ENCODE results near the gene NBDY. TPM values are rescaled to one million over a fixed set of nuclear protein-coding genes. Genes with fewer than 3 reads are reported as not detected.

The NBDY gene
- total RNA-seq, 2 experiments from 2014 or later, result 25.0 to 28.3 TPM

GRCh38 chrX:56761167-56761566, 32.1 kb downstream of the NBDY start:
- TF ChIP-seq, protein P1, sequence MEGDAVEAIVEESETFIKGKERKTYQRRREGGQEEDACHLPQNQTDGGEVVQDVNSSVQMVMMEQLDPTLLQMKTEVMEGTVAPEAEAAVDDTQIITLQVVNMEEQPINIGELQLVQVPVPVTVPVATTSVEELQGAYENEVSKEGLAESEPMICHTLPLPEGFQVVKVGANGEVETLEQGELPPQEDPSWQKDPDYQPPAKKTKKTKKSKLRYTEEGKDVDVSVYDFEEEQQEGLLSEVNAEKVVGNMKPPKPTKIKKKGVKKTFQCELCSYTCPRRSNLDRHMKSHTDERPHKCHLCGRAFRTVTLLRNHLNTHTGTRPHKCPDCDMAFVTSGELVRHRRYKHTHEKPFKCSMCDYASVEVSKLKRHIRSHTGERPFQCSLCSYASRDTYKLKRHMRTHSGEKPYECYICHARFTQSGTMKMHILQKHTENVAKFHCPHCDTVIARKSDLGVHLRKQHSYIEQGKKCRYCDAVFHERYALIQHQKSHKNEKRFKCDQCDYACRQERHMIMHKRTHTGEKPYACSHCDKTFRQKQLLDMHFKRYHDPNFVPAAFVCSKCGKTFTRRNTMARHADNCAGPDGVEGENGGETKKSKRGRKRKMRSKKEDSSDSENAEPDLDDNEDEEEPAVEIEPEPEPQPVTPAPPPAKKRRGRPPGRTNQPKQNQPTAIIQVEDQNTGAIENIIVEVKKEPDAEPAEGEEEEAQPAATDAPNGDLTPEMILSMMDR (IDR thresholded peaks at IDR 0.05), result no peak
- intact Hi-C loops (cut with DNase I, micrococcal nuclease), result no loop called here
- Mint-ChIP-seq H3K36me3 (ENCODE audit: low read depth) (peaks cover 5% of the 10 kb centered on the region), H3K27me3 (no peaks in the 10 kb centered on the region), H3K4me1 (ENCODE audit: low read depth) (peaks cover 69% of the 10 kb centered on the region), H3K4me3 (no peak overlapping the region), H3K9me3 (no peaks in the 10 kb centered on the region), H3K27ac (peak overlapping the region; percentile 90)
- Histone ChIP-seq H3K27ac (ENCODE audit: low read depth in 1 of 2, low read length in 2 of 2) (no peak overlapping the region), H3K4me3 (ENCODE audit: low read length) (no peak overlapping the region), H3K4me1 (ENCODE audit: insufficient read depth, low read length) (peaks cover 77% of the 10 kb centered on the region), H3K36me3 (ENCODE audit: insufficient read depth, low read length) (peaks cover 6% of the 10 kb centered on the region), H3K27me3 (ENCODE audit: control insufficient read depth in 1 of 2, insufficient read depth in 2 of 2, low read length in 2 of 2) (no peaks in the 10 kb centered on the region), H3K9me3 (ENCODE audit: control insufficient read depth in 1 of 2, insufficient read depth in 1 of 2, low read length in 2 of 2) (no peaks in the 10 kb centered on the region)
- ChIA-PET POLR2A (no interaction called here), CTCF (no interaction called here)
- DNase-seq (no peak), ATAC-seq (ENCODE audit: poor library complexity) (no peak)

- H3K36me3 ChIP-seq (ENCODE audit: insufficient read depth, low read length), result peaks cover 13% of the 10 kb centered on the region
- no peaks in the 10 kb centered on the region for H3K27me3 Mint-ChIP-seq
- H3K4me3 Mint-ChIP-seq, result peak overlapping the region; percentile 73
- no peaks in the 10 kb centered on the region for H3K9me3 Mint-ChIP-seq
- ATAC-seq (ENCODE audit: poor library complexity) (no peak), DNase-seq (peak in 3 of 14 experiments; percentile 43 to 48 (median 47))
- TF ChIP-seq, protein P1 (IDR thresholded peaks at IDR 0.05), result no peak
- peak overlapping the region; percentile 90 for H3K27ac Mint-ChIP-seq
- peak overlapping the region; percentile 14 for H3K4me3 ChIP-seq (ENCODE audit: low read length)
- POLR2A ChIA-PET, result interaction anchor here (0.6 to 0.9 kb wide), 2 partner anchors 359 to 1165 kb away, joined by 3 to 4 read pairs; partner anchors contain the start of gene SPIN2B
- intact Hi-C loops (cut with DNase I, micrococcal nuclease), result no loop called here
- H3K27ac ChIP-seq (ENCODE audit: low read depth in 1 of 2, low read length in 2 of 2), result peak overlapping the region; percentile 21 to 32
- CTCF ChIA-PET, result no interaction called here
- H3K9me3 ChIP-seq (ENCODE audit: control insufficient read depth in 1 of 2, insufficient read depth in 1 of 2, low read length in 2 of 2), result no peaks in the 10 kb centered on the region
- no peaks in the 10 kb centered on the region for H3K27me3 ChIP-seq (ENCODE audit: control insufficient read depth in 1 of 2, insufficient read depth in 2 of 2, low read length in 2 of 2)
- peaks cover 5% of the 10 kb centered on the region for H3K36me3 Mint-ChIP-seq (ENCODE audit: low read depth)
- peaks cover 75% of the 10 kb centered on the region for H3K4me1 ChIP-seq (ENCODE audit: insufficient read depth, low read length)
- peaks cover 72% of the 10 kb centered on the region for H3K4me1 Mint-ChIP-seq (ENCODE audit: low read depth)
Measured at GRCh38 chrX:56762220-56762619, 33.2 kb downstream of the NBDY start.

- intact Hi-C loops (cut with DNase I, micrococcal nuclease), result no loop called here
- ATAC-seq (ENCODE audit: poor library complexity), result no peak
- no peaks in the 10 kb centered on the region for H3K9me3 ChIP-seq (ENCODE audit: control insufficient read depth in 1 of 2, insufficient read depth in 1 of 2, low read length in 2 of 2)
- peak overlapping the region; percentile 73 for H3K4me3 Mint-ChIP-seq
- CTCF ChIA-PET, result interaction anchor here (1.2 kb wide), 1 partner anchor 215 kb away, joined by 6 read pairs; no protein-coding TSS in a partner anchor
- H3K4me3 ChIP-seq (ENCODE audit: low read length), result peak overlapping the region; percentile 14
- H3K36me3 ChIP-seq (ENCODE audit: insufficient read depth, low read length), result peaks cover 16% of the 10 kb centered on the region
- POLR2A ChIA-PET, result interaction anchor here (0.9 kb wide), 1 partner anchor 359 kb away, joined by 4 read pairs; the partner anchor contains the start of gene SPIN2B
- no peak for DNase-seq
- H3K9me3 Mint-ChIP-seq, result no peaks in the 10 kb centered on the region
- no peaks in the 10 kb centered on the region for H3K27me3 ChIP-seq (ENCODE audit: control insufficient read depth in 1 of 2, insufficient read depth in 2 of 2, low read length in 2 of 2)
- no peaks in the 10 kb centered on the region for H3K27me3 Mint-ChIP-seq
- TF ChIP-seq, protein P1 (IDR thresholded peaks at IDR 0.05), result no peak
- H3K36me3 Mint-ChIP-seq (ENCODE audit: low read depth), result peaks cover 5% of the 10 kb centered on the region
- H3K4me1 ChIP-seq (ENCODE audit: insufficient read depth, low read length), result peaks cover 70% of the 10 kb centered on the region
- peaks cover 65% of the 10 kb centered on the region for H3K4me1 Mint-ChIP-seq (ENCODE audit: low read depth)
- peak overlapping the region; percentile 21 to 32 for H3K27ac ChIP-seq (ENCODE audit: low read depth in 1 of 2, low read length in 2 of 2)
- H3K27ac Mint-ChIP-seq, result peak overlapping the region; percentile 90
Measured at GRCh38 chrX:56762707-56763555, 33.9 kb downstream of the NBDY start.
